Activated T-cell treated with anti-CD3 and anti-CD28 coated beads for 1 hour (primary cell): ENCODE measurements around the gene ACTN2.

Source experiments
- DNase-seq: peaks from one replicate; pipeline ENCODE4 v3.0.0-alpha.2; 2020; ENCODE audit warnings: low read depth

ACTN2 gene

DNA sequence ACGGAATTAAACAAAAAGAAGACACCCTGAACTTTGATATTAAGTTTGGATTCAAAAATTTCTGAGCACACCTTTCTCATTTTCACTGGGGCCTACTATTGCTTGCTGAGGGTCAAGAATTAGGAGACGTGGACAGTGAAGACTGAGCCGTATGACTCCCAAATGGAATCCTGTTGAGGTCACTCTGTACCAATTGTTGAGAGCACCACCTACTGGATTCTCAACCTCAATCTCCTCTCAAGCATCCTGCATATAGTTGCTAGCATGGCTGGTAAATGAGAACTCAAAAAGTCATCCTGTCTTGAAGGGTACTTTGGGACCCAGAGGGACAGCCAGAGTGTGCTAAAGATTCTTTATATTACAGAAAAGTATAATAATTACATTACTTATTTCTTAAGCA lies 88.6 kb downstream of the ACTN2 start:
- DNase-seq: no peak

DNA sequence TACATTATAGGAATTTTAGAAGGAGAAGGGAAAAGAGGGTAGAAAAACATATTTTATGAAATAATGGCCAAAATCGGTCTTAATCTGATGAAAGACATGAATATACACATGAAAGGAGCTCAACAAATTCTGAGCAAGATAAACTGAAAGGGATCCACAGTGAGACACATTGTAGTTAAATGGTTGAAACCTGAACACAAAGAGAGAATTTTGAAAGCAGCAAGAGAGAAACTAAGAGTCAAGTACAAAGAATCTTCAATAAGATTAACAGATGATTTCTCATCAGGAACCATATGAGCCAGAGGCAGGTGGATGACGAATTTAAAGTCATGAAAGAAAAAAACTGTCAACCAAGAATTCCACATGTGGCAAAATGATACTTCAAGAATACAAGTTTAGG lies 93.0 kb downstream of the ACTN2 start:
- no peak for DNase-seq

- no peak for DNase-seq
Observed at GRCh38 chr1:236785477-236785876, 99.2 kb downstream of the ACTN2 start.

- no peak for DNase-seq
Observed at GRCh38 chr1:236786453-236786852, 100.2 kb downstream of the ACTN2 start.

- no peak for DNase-seq
Observed at GRCh38 chr1:236794585-236795034, 108.3 kb downstream of the ACTN2 start.

GRCh38 chr1:236795035-236795756 lies 108.9 kb downstream of the ACTN2 start, which contains the start of gene MTR:
MTR (plus strand) TSS chr1:236795292; CDS start chr1:236795704, 412 bp downstream.
- peak; percentile 91 for DNase-seq

DNA sequence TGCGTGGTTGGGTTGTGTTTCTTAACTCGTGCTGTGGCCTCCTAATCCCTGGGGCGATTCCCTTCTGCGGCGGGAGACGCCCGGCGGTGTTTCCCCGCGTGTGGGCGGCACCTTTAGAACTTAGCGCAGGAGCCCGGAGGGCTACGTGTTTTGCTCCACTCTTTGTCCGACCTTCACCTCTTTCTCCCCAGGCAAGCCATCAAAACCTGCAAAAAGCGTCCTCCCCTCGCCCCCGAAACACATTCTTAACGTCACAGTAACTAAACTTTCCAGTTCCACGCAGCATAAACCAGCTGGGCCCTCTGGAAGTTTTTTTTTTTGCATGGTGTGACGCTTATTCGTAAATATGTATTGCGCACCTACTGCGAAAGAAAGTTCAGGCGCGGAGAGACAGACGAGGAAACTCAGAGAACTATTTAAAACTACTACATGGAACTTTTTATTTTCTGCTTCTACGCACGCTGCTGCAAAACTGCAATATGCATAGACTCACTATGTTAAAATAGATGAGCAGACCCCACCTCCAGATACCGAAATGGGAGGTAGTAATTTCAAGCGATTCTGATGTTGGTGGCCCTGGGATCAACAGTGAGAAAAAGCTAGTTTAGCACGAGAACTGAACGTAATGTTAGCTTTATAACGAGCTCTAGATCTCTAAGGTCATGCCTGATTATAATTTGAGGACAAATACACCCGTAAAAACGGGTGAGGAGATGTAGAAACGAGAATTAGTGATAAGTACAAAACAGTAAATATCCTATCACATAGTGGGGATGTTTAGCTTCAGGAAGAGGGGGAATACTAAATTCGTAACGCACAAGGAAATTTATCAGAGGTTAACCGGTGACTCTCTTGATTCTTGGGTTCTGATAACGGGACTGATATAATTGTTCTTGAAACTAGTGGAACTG lies 109.7 kb downstream of the ACTN2 start:
- DNase-seq: no peak

GRCh38 chr1:236799001-236799400 lies 112.7 kb downstream of the ACTN2 start:
- no peak for DNase-seq

- DNase-seq: no peak
Observed at GRCh38 chr1:236800002-236800620, 113.8 kb downstream of the ACTN2 start.

DNA sequence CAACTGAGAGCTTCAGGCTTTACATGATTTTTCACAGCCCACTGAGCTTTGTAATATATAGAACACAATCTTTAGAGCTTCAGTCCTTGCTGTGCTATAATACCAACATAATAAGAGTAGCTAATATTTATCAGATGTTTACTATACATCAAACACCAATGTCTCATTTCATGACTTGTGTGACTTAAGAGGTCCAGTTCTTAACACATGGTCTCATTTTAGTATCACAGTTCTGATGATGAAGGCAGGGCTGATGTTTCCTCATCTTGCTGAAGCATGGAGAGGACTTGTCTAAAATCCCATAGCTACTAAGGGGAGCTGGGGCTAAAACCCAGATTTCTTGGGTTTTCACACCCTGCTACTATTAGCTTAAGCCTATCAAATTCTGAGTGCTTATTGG lies 114.3 kb downstream of the ACTN2 start:
- no peak for DNase-seq

DNA sequence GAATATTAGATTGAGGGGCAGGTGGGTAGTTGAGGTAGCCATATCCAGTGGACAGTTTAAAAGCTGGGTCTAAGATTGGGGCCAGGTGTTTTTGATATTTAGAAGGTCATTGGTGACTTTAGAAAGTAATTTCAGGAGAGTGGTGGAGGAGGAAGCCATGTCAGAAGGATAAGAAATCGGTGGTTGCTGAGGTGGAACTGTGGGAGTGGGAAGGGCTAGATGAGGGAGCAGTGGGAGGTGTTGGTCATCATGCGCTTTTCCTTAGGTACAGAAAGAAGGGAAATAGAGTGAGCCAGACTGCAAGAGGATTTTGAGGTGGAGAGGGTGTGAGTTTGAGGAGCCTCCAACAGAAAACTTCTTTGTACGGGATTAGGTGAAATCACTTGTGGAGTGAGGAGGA lies 116.0 kb downstream of the ACTN2 start:
- DNase-seq: no peak

DNA sequence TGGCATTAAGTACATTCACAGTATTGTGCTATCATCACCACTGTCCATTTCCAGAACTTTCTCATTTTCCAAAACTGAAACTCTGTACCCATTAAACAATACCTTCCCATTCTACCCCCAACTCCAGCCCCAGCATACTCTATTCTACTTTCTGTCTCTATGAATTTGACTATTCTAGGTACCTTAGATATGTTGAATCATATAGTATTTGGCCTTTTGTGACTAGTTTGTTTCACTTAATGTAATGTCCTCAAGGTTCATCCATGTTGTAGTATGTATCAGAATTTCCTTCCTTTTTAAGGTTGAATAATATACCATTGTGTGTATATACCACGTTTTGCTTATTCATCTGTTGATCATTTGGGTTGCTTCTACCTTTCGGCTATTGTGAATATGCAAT lies 120.3 kb downstream of the ACTN2 start:
- DNase-seq: no peak

DNA sequence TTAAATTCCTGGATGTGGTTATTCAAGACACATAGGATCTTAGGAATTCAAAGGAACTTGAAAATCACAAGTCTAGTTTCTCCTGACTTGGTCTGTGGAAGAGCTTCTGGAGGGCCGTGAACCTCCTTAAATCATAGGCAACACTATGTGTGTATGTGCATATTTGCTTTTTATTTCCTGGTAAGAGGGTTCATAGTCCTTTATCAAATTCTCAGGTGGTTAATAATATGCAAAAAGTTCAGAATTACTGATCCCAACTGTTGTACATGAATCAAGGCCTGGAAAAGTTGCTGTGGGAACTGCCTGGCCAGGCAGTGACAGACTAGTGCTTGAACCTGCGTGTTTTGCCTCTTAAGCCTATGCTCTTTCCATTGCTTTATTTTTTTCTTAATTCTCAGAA lies 121.7 kb downstream of the ACTN2 start:
- no peak for DNase-seq

DNA sequence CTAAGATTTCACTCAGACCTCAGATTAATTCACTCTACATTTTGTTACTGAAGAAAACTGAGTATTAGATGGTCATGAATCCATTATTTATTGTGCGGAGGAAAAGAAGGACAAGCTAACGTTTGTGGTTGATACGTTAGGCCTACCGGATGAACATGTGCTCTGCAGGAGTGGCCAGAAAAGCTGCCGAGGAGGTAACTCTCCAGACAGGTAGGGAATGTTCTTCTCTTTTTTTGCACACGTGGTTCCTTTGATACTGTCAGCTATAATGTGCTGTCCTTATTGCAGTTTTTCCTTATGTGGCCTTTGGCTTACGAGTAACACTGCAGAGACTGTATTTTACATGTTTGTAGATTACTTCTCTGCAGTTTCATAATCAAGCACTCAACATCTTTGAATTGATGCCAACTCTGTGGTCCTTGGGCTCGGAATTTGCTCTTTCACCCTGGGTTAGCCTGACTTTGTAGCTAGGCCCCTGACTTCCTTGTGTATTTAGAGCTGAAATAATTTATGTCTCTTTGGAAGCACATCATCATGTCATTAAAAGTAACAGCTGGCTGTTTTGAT lies 122.3 kb downstream of the ACTN2 start:
- no peak for DNase-seq

DNA sequence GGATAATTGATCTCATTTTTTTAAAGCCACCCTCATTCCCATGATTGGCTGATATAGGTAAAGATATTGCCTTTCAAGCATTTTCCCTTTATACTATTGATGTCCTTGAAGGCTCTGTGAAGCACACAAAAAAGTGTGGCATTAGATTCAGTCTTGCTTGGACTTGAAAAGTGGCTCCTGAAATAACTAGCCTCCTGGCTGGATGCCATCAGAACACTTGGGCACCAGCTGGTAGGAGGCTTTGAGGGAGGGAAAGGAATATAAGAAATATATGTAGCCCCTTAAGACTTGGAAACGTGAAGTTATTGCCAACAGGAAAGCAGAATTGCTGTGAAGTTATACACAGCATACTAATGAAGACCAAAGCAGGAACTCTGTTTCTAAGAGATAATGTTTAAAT lies 122.8 kb downstream of the ACTN2 start:
- no peak for DNase-seq

DNA sequence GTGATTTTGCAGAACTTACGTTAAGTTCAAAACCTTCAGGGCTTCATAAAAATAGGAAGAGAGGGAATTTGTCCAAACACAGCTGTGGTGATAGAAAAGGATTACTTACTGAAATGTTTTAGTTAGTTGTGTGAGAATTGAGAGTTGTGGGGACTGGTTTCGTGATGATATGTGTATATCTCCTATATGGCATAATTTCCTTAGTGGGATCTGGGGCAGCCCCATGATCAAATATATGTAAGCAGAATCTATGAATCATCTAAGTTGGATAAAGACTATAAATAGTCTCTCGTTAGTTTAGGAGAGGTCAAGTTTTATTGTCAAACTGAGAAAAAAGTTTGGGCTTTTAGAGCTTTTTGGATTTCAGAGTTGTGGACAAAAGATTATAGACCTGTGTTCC lies 123.7 kb downstream of the ACTN2 start:
- no peak for DNase-seq

DNA sequence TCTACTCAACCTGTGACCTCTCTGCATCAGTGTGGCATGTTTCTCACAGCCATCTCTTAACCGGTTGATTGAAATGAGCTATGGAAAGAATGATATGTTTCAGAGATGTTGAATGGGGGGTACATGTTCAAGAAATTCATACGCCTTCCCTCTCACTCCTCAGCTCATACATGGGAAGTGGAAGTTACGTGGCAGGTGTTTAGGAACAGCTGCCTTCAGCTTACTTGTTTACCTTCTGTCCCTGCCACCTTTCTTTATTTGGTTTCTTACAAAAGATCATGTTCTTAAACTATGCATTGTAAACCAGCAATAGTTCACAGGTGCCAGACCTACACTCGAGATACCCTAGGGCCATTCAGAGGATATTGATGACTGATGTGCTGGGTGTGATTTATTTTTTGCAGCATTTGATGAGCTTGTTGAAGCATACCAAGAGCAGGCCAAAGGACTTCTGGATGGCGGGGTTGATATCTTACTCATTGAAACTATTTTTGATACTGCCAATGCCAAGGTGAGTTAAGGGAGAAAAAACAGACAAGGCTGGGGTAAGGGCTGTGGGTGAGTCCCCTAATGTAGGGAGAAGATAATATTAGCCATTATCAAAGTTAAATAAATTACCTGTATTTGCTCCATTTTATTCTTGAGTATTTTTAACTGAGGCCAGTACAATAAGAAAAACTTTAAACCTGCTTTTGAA lies 126.2 kb downstream of the ACTN2 start:
- DNase-seq: no peak
